Inferior parietal cortex (tissue), 1 donor: Measurements from ENCODE around the gene EFNA2.

ENCODE experiments used
- DNase-seq: peaks from one replicate; pipeline ENCODE4 v3.0.0-alpha.2; 2016; ENCODE audit errors: extremely low spot score

Gene EFNA2

DNA sequence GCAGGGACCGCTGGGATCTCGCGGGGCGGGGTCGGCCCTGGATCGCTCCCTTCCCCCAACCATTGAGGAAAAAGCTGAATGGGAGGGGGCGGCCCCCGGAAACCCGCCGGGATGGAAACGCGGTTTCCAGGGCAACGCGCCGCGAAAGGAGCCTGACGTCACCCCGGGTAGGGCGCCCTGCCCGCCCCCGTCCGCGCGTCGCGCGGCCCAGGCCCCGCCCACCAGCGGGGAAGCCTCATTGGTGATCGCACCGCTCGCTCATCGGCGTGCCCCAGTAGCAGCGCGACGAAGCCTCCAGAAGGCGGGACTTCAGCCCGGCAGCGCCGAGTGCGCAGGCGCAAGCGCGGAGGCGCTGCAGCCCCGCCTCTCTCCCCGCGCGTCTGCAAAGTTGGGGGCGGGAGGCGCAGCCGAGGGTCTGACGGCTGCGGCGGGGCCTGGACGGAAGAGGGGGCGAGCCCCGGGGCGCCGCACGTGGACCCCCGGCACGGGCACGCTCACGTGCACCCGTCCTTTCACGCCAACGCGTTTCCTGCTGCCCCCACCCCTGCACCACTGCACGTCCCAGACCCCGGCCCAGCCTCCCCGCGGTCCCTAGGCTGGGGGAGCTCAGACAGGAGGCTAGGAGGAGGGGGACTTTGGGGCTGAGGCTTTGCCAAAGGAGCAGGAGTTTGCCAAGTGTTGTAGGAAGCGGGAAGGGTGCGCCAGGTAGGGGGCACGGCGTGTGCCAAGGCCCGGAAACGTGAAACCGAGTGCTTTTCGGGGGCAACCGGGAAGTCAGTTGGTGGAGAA, 24.7 kb upstream of the EFNA2 start:
- peak; percentile 96 for DNase-seq

- no peak for DNase-seq
Observed at GRCh38 chr19:1261538-1261797, 24.2 kb upstream of the EFNA2 start.

DNA sequence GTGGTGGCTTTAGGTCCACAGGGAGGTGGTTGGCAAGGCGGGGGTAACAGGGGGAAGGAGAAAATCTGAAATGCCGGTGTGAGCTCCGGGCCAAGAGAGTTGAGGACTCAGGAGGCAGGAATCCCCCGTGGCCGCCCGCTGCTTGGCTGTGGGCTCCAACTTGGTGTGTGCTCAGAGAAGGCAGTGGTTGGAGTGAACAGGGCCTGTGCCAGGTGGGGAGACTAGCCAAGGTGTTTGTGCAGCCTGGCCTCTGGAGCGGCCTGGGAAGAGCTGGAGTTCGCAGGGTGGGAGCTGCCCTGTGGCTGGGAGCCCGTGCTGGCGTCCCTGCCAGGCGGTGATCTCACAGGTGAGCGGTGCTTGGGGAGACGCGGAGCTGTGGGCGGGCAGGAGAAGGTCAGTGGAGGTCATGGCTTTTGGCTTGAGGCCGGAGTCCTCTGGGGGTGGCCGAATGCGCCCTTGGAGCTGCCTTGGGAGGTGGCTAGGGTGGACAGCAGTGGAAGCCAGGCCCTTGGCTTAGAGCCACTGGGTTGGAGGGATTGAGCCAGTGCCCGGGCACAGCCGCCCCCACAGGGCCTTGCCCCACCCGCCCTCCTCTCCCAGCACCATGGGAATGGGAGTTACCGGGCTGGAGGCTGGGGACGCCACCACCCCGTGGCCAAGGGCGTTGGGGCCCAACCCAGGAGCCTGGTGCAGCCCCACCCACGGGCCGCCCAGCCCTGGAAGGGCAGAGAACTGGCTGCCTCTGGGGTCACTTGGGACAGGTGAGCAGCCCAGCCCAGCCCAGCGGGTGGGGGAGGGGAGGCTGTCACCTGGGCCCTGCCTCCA, 23.7 kb upstream of the EFNA2 start:
- no peak for DNase-seq

DNA sequence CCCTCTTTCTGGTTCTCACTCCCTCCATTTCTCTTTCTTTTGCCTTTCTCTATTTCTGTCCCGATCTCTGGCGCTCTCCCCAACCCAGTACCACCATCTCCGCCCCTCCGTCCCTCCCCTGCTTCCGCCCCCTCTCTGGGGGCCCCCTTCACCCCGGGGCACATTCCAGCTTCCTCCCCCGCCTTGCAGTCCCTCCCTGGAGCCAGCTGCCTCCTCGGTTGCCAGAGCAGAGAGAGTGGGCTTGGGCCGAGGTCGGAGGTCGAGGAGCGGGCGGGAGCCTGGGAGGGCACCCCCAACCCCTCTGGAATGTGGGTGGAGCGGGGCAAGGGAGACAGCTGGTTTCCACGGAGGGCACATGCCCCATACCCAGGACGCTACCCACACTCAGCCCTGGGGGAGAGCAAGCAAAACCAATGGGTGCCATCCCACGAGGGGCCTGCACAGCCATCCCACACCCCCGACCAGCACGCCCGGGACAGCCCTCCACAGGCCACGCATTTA, 23.0 kb upstream of the EFNA2 start:
- DNase-seq, result no peak

GRCh38 chr19:1263188-1263587, 22.5 kb upstream of the EFNA2 start:
- DNase-seq, result no peak

- no peak for DNase-seq
Observed at GRCh38 chr19:1264801-1265614, 20.7 kb upstream of the EFNA2 start.

DNA sequence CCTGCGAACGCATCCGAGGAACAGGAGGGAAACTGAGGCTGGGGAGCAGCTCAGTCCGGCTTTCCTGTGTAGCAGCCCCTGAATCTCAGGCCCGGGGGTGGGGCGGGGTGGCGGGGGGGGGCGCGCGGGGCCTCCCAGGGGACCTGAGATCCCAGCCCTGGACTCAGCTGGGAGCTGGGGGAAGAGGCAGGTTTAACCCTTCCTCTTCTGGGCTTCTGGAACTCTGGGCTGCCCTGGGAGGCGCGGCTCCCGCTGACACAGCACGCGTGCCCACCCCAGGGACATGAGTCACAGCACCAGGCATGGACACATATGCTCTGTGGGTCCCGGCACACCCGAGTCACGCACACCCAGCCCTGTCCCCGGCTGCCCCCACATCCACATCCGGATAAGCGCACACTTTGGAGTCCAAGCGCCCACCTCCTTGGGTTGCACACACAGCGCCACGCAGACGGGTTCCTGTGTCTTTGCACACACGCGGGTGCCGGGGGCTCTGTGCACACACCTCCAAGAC, 20.0 kb upstream of the EFNA2 start:
- DNase-seq, result no peak

DNA sequence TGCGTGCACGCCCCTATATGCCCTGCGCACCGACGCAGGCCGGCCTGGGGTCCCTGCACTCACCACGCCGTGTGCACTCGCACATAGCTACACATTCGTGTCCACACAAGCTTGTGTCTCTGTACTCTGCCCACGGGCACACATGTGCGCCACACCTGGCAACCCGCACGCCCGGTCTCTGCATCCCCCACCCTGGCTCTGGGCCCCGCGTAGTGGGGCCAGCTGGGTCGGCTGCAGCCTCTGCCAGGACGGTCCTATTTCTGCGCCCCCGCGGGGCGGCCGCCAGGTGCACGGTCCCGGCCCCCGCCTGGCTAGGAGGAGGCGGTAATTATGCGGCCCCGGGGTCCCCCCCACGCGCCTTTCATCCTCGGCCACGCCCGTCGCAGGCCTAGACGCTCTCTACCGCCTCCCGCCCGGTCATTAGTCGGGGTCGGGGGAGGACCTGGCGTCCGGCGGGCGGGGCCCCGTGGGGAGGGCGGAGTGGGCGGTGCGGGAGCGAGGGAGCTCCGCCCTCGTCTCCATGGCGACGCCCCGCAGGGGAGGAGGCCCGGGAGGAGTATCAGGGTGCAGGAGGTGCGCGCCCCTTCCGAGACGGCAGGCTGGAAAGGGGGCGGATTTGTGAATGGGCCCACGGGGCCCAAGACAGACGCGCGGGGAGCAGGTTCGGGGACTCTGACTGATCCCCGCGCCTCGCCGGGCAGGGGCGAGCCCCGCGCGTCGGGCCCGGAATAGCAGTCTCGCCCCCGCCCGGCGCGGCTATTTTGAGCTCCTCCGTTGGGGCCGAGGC, 19.4 kb upstream of the EFNA2 start:
- peak; percentile 78 for DNase-seq

DNA sequence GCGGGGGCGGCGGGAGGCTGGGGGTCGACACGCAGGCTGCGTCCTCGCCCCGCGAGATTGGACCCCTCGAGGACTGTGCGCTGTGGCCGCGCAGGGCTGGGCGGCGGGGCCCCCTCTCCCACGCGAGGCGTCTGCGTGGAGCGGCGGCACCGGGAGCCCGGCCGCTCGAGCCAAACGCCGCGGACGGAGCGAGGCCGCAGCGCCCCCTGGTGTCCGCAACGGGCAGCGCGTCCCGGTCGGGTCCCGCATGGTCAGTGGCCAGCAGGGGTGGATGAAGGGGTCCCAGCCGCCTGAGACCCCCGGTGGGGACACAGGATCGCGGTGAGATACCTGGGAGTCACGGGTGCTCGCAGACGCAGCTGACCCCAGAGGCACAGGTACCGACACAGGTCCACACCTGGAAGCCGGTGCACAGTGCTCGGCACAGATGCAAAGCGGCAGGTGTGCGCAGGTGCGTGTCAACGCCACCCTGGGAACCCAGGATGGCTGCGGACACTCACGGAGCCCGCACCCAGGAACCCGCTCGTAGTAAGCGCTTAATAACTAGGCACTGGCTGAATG, 18.7 kb upstream of the EFNA2 start:
- peak; percentile 72 for DNase-seq

DNA sequence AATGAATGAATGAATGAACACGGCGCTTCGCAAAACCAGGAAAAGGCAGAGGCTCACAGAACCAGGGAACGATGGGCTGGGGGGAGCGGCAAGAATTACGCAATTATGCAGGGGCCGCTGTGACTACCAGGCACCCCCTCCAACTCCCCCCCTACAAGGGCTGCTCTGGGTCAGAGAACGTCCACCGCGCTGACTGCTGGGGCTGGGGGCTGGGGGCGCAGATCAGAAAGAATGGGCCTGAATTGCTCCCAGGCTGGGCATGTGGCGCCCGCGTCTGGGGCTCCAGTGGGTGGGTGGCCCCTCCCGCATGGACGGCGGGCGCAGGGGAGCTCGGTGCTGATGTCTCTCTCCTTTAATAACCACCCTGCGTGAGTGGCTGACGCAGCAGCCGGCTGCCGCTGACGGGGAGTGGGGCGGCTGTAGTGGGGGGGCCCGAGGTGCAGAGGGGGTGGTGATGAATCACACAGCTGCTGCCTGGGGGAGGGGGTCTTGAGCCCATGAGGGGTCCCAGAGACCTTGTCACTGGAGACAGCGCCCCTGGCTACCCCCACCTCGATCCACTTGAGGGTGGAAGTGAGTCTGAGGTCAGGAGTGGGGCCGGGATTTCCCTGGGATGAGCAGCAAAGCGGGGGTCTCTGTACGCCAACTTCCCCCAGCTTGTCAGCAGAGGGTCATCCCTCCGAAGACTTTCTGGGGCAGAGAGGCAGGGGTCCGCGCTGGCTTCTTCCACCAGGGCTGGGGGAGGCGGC, 18.0 kb upstream of the EFNA2 start:
- DNase-seq, result no peak

DNA sequence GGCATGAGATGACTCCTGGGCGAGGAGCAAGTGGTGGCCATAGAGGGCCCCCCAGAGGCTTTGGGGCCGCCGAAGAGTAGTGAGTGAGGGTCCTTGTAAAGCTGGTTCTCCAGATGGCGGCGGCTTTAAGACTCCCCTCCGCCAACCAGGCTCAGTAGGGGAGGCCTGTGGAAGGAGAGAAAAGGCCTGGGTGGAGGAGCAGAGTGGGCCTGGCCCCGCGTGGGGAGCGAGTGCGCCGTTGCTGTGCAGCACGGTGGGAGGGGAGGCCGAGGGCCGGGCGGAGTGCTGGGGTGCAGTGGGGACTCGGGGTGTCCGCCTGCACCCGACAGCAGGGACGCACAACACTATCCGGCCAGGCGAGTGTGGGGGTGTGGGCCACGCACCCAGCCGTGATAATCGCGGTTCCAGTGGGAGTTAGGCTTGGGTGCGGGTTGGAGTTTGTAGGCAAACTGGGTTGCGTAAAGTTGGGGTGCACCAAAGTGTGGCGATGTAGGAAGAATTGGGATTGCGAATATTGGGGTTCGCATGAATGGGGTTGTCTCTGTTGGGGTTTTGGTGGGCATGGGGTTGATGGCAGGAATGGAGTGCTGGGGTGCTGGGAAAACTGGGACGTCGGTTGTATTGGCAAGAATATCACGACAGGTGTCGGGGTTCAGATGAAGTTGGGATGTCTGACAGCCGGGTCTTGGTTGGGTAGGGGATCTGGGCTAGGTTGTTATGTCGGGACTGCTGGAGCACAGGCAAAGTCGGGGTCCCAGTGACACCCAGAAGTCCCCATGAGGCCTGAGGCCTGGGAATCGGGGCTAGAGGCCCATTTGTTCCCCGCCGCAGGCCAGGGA, 17.2 kb upstream of the EFNA2 start:
- DNase-seq, result no peak

DNA sequence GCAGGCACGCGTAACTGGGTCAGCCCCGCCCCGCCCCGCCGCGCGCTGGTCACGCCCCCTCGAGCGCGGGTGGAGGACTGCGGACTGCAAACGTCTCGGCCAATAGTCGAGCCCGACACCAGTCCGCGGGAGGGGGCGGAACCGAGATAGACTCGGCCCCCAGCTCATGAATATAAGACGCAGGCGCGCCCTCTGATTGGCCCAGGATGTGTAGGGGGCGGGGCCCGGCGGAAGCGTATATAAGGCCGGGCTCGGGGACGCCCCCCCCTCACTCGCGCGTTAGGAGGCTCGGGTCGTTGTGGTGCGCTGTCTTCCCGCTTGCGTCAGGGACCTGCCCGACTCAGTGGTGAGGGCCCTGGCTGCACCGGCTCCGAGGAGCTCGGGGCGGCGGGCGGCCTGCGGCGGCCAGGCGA, 16.6 kb upstream of the EFNA2 start, which contains the start of gene CIRBP:
Gene CIRBP (plus strand): TSS at position 268 of the 413 bp plus-strand sequence. CDS start 1,602 bp downstream, outside the sequence.
- peak; percentile 98 for DNase-seq

- DNase-seq, result peak; percentile 73
Observed at GRCh38 chr19:1269478-1270212, 16.0 kb upstream of the EFNA2 start.

- no peak for DNase-seq
Observed at GRCh38 chr19:1270213-1270853, 15.3 kb upstream of the EFNA2 start.

DNA sequence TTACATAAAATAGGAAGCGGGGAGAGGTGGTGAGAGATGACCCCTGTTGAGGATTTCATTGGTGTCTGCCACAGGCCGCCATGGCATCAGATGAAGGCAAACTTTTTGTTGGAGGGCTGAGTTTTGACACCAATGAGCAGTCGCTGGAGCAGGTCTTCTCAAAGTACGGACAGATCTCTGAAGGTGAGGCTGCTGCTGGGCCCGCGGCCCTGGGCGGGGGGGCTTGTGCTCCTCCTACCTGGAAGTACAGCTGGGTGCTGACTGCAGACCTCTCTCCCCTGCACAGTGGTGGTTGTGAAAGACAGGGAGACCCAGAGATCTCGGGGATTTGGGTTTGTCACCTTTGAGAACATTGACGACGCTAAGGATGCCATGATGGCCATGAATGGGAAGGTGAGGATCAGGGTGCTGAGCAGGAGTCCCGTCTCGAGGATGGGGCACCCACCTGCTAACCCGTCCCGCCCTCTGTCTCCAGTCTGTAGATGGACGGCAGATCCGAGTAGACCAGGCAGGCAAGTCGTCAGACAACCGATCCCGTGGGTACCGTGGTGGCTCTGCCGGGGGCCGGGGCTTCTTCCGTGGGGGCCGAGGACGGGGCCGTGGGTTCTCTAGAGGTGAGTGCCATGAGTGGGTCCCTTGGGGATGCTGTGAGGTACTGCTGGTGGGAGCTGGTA, 14.7 kb upstream of the EFNA2 start:
- DNase-seq, result no peak

DNA sequence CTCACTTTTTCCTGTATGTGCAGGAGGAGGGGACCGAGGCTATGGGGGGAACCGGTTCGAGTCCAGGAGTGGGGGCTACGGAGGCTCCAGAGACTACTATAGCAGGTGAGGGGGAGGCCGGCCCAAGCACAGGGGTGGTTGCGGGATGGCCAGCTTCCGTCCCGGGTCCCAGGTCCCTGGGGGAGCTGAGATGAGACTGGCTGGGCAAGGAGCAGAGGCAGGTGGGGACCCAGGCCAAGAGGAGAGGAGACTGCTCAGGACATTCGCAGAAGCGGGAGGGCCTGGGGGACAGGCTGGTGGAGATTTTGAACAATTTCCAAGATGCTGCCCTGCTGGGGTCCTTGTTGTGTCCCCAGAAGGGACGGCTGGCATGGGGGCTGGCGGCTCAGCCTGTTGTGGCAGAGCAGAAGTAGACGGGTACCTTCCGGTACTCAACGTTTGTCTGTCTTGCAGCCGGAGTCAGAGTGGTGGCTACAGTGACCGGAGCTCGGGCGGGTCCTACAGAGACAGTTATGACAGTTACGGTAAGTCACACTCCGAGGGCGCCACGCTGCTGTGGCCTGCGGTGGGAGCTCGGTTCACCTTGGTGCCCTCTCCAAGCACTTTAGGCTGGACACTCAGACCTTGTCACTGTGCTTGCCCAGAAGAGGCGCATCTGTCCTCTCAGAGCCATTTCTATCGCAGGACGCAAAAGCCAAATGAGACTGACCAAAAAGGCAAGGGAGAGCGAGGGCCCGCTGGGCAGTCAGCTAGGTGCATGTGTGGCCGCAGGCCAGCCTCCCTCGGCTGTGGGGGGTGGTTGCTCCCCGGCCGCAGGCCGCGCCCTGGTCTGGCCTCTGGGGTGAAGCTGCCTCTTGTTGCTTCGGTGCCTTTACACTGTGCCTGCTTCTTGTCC, 13.9 kb upstream of the EFNA2 start:
- DNase-seq, result no peak
